Calu3 (cell line): ENCODE results near the gene ZNF835. TPM values are rescaled to one million over a fixed set of nuclear protein-coding genes. Genes with fewer than 3 reads are reported as not detected.
"Not testable (repeated sequence)": the region's sequence is repeated elsewhere in the genome, so short reads cannot be mapped to it uniquely, and the experiment has no call there.

Experiments used
- BruUV-seq: library from RNA; stranded (reverse); fragments of 400-500 nt; replicated peaks from 2 replicates; lab custom pipeline; 2021; lab: Mats Ljungman, UMichigan
- CTCF ChIA-PET: fragments of 300-600 bp; sonication (Branson Sonifier 250); formaldehyde crosslinking; loops from one replicate; lab custom pipeline; 2022; ENCODE audit warnings: antibody characterized with exemption; lab: Charles Lee
- DNase-seq: peaks from one replicate; pipeline ENCODE4 v3.0.0; 2022
- H3K27ac Mint-ChIP-seq: one replicate; pipeline ENCODE4 v1.8.0; 2022; ENCODE audit warnings: mixed read lengths; ENCODE audit not compliant: unreplicated experiment
- H3K27me3 Mint-ChIP-seq: one replicate; pipeline ENCODE4 v1.8.0; 2022; ENCODE audit warnings: mixed read lengths; ENCODE audit not compliant: unreplicated experiment
- H3K36me3 Mint-ChIP-seq: one replicate; pipeline ENCODE4 v1.8.0; 2022; ENCODE audit warnings: mild to moderate bottlenecking, moderate library complexity, mixed read lengths; ENCODE audit not compliant: insufficient read depth, unreplicated experiment
- H3K4me1 Mint-ChIP-seq: one replicate; pipeline ENCODE4 v1.8.0; 2022; ENCODE audit warnings: mild to moderate bottlenecking, low read depth, mixed read lengths; ENCODE audit not compliant: unreplicated experiment
- H3K4me3 Mint-ChIP-seq: one replicate; pipeline ENCODE4 v1.8.0; 2022; ENCODE audit warnings: mild to moderate bottlenecking, low read depth, moderate library complexity, mixed read lengths; ENCODE audit not compliant: unreplicated experiment
- H3K9me3 Mint-ChIP-seq: one replicate; pipeline ENCODE4 v1.8.0; 2022; ENCODE audit warnings: low read depth, mixed read lengths; ENCODE audit not compliant: unreplicated experiment
- CTCF ChIP-seq: fragments of 200-600 bp; IDR thresholded peaks from one replicate; pipeline ENCODE4 v1.8.0; 2022; ENCODE audit warnings: antibody characterized with exemption; ENCODE audit not compliant: unreplicated experiment
- intact Hi-C: fragments of 100-400 bp; cut with micrococcal nuclease; formaldehyde crosslinking; loops from one replicate; pipeline ENCODE4 v1.10.0; 2022; ENCODE audit not compliant: unreplicated experiment
- total RNA-seq: library from RNA; stranded (reverse); gene quantifications from 2 replicates; pipeline ENCODE4 v1.2.3, GENCODE V29; 2022

Gene ZNF835
- total RNA-seq, 1 experiment from 2014 or later: not detected

GRCh38 chr19:56687031-56687430 lies 15.5 kb upstream of the ZNF835 start:
- Mint-ChIP-seq H3K4me3 (no peak overlapping the region), H3K9me3 (peaks cover 17% of the 10 kb centered on the region), H3K36me3 (no peaks in the 10 kb centered on the region), H3K27ac (no peak overlapping the region), H3K27me3 (no peaks in the 10 kb centered on the region), H3K4me1 (no peaks in the 10 kb centered on the region)
- intact Hi-C loops: no loop called here
- no peak for TF ChIP-seq CTCF
- DNase-seq: no peak
- BruUV-seq: no TSS peak
- CTCF ChIA-PET: no interaction called here

GRCh38 chr19:56683116-56683515 lies 11.6 kb upstream of the ZNF835 start:
- no TSS peak for BruUV-seq
- CTCF ChIA-PET: no interaction called here
- Mint-ChIP-seq H3K27me3 (no peaks in the 10 kb centered on the region), H3K4me3 (no peak overlapping the region), H3K27ac (no peak overlapping the region), H3K9me3 (peaks cover 22% of the 10 kb centered on the region), H3K36me3 (no peaks in the 10 kb centered on the region), H3K4me1 (no peaks in the 10 kb centered on the region)
- no peak for DNase-seq
- TF ChIP-seq CTCF: no peak
- intact Hi-C loops: no loop called here

GRCh38 chr19:56681702-56682101 lies 10.1 kb upstream of the ZNF835 start:
- CTCF ChIA-PET: no interaction called here
- no peak for DNase-seq
- no peak for TF ChIP-seq CTCF
- Mint-ChIP-seq H3K4me3 (no peak overlapping the region), H3K36me3 (no peaks in the 10 kb centered on the region), H3K4me1 (no peaks in the 10 kb centered on the region), H3K9me3 (peaks cover 18% of the 10 kb centered on the region), H3K27me3 (no peaks in the 10 kb centered on the region), H3K27ac (no peak overlapping the region)
- intact Hi-C loops: no loop called here
- no TSS peak for BruUV-seq

- TF ChIP-seq CTCF: no peak
- Mint-ChIP-seq H3K4me3 (no peak overlapping the region), H3K27ac (no peak overlapping the region), H3K27me3 (no peaks in the 10 kb centered on the region), H3K9me3 (peaks cover 18% of the 10 kb centered on the region), H3K36me3 (no peaks in the 10 kb centered on the region), H3K4me1 (no peaks in the 10 kb centered on the region)
- no TSS peak for BruUV-seq
- CTCF ChIA-PET: no interaction called here
- DNase-seq: no peak
- intact Hi-C loops: no loop called here
Measured at GRCh38 chr19:56678205-56678604, 6.6 kb upstream of the ZNF835 start.

- H3K9me3 Mint-ChIP-seq: peaks cover 18% of the 10 kb centered on the region
- intact Hi-C loops, H3K36me3 Mint-ChIP-seq, H3K4me3 Mint-ChIP-seq, BruUV-seq, DNase-seq, H3K27ac Mint-ChIP-seq, H3K27me3 Mint-ChIP-seq, H3K4me1 Mint-ChIP-seq, CTCF ChIA-PET: not testable (repeated sequence)
Measured at GRCh38 chr19:56672610-56673009, 1.1 kb upstream of the ZNF835 start.
